ENCODE results near the gene STXBP6. TPM values are rescaled to one million over a fixed set of nuclear protein-coding genes. Genes with fewer than 3 reads are reported as not detected.

The STXBP6 gene
- total and polyA plus RNA-seq, 2 of the 13 experiments (the other 11 are each of a cell fraction or from before 2014, with no cell fraction given): 35.3 to 42.8 TPM

DNA sequence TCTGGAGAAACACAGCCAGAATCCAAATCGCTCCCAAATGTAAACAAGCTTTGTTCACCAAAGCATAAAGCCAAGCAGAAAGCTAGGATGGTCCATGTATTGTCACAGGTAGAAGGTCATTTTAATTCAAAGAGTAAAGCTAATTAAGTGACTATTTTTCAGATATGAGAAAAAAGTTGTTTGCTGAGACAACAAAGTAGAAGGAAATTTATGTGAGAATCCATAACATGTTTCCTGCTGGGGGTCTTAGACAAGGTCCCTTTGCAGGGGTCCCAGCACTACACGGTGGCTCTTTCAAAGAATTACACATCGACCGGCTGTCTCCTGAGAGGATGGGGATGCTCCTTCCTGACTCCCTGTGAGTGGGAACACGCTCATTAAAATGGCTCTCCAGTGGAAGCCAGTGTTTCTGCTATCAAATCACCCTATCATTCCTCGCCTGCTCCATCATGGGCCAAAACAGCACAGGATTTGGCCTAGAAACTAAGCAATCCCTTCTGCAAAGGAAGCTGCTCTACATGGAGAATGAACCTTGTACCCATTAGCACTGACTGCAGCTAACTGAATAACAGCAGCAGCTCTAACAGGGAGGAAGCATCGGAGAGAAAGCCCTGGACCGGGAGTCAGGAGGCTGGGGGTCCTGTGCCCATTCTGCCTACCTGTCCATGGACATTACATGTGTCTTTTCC lies 175.3 kb downstream of the STXBP6 start (continued):
- TF ChIP-seq, protein P1, sequence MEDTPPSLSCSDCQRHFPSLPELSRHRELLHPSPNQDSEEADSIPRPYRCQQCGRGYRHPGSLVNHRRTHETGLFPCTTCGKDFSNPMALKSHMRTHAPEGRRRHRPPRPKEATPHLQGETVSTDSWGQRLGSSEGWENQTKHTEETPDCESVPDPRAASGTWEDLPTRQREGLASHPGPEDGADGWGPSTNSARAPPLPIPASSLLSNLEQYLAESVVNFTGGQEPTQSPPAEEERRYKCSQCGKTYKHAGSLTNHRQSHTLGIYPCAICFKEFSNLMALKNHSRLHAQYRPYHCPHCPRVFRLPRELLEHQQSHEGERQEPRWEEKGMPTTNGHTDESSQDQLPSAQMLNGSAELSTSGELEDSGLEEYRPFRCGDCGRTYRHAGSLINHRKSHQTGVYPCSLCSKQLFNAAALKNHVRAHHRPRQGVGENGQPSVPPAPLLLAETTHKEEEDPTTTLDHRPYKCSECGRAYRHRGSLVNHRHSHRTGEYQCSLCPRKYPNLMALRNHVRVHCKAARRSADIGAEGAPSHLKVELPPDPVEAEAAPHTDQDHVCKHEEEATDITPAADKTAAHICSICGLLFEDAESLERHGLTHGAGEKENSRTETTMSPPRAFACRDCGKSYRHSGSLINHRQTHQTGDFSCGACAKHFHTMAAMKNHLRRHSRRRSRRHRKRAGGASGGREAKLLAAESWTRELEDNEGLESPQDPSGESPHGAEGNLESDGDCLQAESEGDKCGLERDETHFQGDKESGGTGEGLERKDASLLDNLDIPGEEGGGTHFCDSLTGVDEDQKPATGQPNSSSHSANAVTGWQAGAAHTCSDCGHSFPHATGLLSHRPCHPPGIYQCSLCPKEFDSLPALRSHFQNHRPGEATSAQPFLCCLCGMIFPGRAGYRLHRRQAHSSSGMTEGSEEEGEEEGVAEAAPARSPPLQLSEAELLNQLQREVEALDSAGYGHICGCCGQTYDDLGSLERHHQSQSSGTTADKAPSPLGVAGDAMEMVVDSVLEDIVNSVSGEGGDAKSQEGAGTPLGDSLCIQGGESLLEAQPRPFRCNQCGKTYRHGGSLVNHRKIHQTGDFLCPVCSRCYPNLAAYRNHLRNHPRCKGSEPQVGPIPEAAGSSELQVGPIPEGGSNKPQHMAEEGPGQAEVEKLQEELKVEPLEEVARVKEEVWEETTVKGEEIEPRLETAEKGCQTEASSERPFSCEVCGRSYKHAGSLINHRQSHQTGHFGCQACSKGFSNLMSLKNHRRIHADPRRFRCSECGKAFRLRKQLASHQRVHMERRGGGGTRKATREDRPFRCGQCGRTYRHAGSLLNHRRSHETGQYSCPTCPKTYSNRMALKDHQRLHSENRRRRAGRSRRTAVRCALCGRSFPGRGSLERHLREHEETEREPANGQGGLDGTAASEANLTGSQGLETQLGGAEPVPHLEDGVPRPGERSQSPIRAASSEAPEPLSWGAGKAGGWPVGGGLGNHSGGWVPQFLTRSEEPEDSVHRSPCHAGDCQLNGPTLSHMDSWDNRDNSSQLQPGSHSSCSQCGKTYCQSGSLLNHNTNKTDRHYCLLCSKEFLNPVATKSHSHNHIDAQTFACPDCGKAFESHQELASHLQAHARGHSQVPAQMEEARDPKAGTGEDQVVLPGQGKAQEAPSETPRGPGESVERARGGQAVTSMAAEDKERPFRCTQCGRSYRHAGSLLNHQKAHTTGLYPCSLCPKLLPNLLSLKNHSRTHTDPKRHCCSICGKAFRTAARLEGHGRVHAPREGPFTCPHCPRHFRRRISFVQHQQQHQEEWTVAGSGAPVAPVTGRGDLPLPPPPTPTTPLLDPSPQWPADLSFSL (CRISPR knock-in tag; IDR thresholded peaks at IDR 0.05): no peak
- TF ChIP-seq ZNF703 (CRISPR knock-in tag; IDR thresholded peaks at IDR 0.05; ENCODE audit: borderline replicate concordance): no peak
- TF ChIP-seq ZFX (CRISPR knock-in tag; IDR thresholded peaks at IDR 0.05; ENCODE audit: low read depth): peak; percentile 80
- TF ChIP-seq KMT2A (CRISPR knock-in tag; IDR thresholded peaks at IDR 0.05): peak; percentile 63; the same call in 1 of the 2 replicates
- TF ChIP-seq BHLHE40 (IDR thresholded peaks at IDR 0.05; ENCODE audit: low read length): no peak
- no peak for TF ChIP-seq ATM (IDR thresholded peaks at IDR 0.05; ENCODE audit: borderline replicate concordance)
- TF ChIP-seq CENPX (CRISPR knock-in tag; IDR thresholded peaks at IDR 0.05): no peak
- peak; percentile 89 for TF ChIP-seq POGZ (CRISPR knock-in tag; IDR thresholded peaks at IDR 0.05)
- TF ChIP-seq, protein P2, sequence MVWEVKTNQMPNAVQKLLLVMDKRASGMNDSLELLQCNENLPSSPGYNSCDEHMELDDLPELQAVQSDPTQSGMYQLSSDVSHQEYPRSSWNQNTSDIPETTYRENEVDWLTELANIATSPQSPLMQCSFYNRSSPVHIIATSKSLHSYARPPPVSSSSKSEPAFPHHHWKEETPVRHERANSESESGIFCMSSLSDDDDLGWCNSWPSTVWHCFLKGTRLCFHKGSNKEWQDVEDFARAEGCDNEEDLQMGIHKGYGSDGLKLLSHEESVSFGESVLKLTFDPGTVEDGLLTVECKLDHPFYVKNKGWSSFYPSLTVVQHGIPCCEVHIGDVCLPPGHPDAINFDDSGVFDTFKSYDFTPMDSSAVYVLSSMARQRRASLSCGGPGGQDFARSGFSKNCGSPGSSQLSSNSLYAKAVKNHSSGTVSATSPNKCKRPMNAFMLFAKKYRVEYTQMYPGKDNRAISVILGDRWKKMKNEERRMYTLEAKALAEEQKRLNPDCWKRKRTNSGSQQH (CRISPR knock-in tag; IDR thresholded peaks at IDR 0.05; ENCODE audit: low read depth): no peak
- no peak for TF ChIP-seq ZNF234 (CRISPR knock-in tag; conservative IDR thresholded peaks at IDR 0.05)
- no peak for TF ChIP-seq SETDB1 (CRISPR knock-in tag; IDR thresholded peaks at IDR 0.05; ENCODE audit: borderline replicate concordance)
- TF ChIP-seq, protein P3, sequence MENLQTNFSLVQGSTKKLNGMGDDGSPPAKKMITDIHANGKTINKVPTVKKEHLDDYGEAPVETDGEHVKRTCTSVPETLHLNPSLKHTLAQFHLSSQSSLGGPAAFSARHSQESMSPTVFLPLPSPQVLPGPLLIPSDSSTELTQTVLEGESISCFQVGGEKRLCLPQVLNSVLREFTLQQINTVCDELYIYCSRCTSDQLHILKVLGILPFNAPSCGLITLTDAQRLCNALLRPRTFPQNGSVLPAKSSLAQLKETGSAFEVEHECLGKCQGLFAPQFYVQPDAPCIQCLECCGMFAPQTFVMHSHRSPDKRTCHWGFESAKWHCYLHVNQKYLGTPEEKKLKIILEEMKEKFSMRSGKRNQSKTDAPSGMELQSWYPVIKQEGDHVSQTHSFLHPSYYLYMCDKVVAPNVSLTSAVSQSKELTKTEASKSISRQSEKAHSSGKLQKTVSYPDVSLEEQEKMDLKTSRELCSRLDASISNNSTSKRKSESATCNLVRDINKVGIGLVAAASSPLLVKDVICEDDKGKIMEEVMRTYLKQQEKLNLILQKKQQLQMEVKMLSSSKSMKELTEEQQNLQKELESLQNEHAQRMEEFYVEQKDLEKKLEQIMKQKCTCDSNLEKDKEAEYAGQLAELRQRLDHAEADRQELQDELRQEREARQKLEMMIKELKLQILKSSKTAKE (CRISPR knock-in tag; IDR thresholded peaks at IDR 0.05; ENCODE audit: borderline replicate concordance): no peak
- TF ChIP-seq JDP2 (CRISPR knock-in tag; IDR thresholded peaks at IDR 0.05; ENCODE audit: borderline replicate concordance): no peak
- TF ChIP-seq, protein P4, sequence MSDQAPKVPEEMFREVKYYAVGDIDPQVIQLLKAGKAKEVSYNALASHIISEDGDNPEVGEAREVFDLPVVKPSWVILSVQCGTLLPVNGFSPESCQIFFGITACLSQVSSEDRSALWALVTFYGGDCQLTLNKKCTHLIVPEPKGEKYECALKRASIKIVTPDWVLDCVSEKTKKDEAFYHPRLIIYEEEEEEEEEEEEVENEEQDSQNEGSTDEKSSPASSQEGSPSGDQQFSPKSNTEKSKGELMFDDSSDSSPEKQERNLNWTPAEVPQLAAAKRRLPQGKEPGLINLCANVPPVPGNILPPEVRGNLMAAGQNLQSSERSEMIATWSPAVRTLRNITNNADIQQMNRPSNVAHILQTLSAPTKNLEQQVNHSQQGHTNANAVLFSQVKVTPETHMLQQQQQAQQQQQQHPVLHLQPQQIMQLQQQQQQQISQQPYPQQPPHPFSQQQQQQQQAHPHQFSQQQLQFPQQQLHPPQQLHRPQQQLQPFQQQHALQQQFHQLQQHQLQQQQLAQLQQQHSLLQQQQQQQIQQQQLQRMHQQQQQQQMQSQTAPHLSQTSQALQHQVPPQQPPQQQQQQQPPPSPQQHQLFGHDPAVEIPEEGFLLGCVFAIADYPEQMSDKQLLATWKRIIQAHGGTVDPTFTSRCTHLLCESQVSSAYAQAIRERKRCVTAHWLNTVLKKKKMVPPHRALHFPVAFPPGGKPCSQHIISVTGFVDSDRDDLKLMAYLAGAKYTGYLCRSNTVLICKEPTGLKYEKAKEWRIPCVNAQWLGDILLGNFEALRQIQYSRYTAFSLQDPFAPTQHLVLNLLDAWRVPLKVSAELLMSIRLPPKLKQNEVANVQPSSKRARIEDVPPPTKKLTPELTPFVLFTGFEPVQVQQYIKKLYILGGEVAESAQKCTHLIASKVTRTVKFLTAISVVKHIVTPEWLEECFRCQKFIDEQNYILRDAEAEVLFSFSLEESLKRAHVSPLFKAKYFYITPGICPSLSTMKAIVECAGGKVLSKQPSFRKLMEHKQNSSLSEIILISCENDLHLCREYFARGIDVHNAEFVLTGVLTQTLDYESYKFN (CRISPR knock-in tag; conservative IDR thresholded peaks at IDR 0.05): peak; percentile 81
- TF ChIP-seq RFXANK (CRISPR knock-in tag; IDR thresholded peaks at IDR 0.05): no peak

All from HepG2 (cell line).